Astrocyte (in vitro differentiated cells and primary cell): ENCODE measurements around the gene TMUB1. TPM values are rescaled to one million over a fixed set of nuclear protein-coding genes. Genes with fewer than 3 reads are reported as not detected.
A peak's percentile ranks its signal among the peaks of the same experiment; 100 is the strongest.

Source experiments
- DNase-seq: peaks from one replicate; pipeline ENCODE4 v3.0.0-alpha.2; 2010; ENCODE audit warnings: low read depth
- FAIRE-seq: peaks from 2 replicates; lab custom pipeline; 2011; peaks lifted over from hg19 to GRCh38; lab: Jason Lieb, UNC
- H2AFZ ChIP-seq: 2 replicates; pipeline ENCODE4 v1.6.0; 2012; ENCODE audit warnings: low read depth, low read length, inconsistent platforms
- H3K27ac ChIP-seq: 2 replicates; pipeline ENCODE4 v1.5.1; 2011; ENCODE audit warnings: low read depth, low read length, inconsistent platforms
- H3K27me3 ChIP-seq: 2 replicates; pipeline ENCODE4 v1.6.0; 2011; ENCODE audit warnings: low read length, inconsistent platforms; ENCODE audit not compliant: insufficient read depth
- H3K36me3 ChIP-seq: 2 replicates; pipeline ENCODE4 v1.5.1; 2011; ENCODE audit warnings: low read length, inconsistent platforms; ENCODE audit not compliant: insufficient read depth
- H3K4me1 ChIP-seq: 2 replicates; pipeline ENCODE4 v1.5.1; 2011; ENCODE audit warnings: low read length, inconsistent platforms; ENCODE audit not compliant: insufficient read depth
- H3K4me2 ChIP-seq: 2 replicates; pipeline ENCODE4 v1.6.0; 2012; ENCODE audit warnings: low read length, inconsistent platforms
- H3K4me3 ChIP-seq: 2 replicates; pipeline ENCODE4 v1.5.1; 2011; ENCODE audit warnings: low read depth, mild to moderate bottlenecking, low read length, inconsistent platforms; ENCODE audit not compliant: insufficient read depth
- H3K79me2 ChIP-seq: 2 replicates; pipeline ENCODE4 v1.6.0; 2012; ENCODE audit warnings: mild to moderate bottlenecking, low read length, inconsistent platforms; ENCODE audit not compliant: insufficient read depth
- H3K9ac ChIP-seq: 2 replicates; pipeline ENCODE4 v1.6.0; 2012; ENCODE audit warnings: mild to moderate bottlenecking, low read length, inconsistent platforms
- H3K9me3 ChIP-seq: 2 replicates; pipeline ENCODE4 v1.5.1; 2012; ENCODE audit warnings: low read depth, mild to moderate bottlenecking, low read length, inconsistent platforms; ENCODE audit not compliant: insufficient read depth
- H4K20me1 ChIP-seq: 2 replicates; pipeline ENCODE4 v1.6.0; 2012; ENCODE audit warnings: low read length, inconsistent platforms; ENCODE audit not compliant: insufficient read depth
- H3K27ac Mint-ChIP-seq: one replicate; pipeline ENCODE4 v1.8.0; 2021; ENCODE audit warnings: mild to moderate bottlenecking, mixed read lengths; ENCODE audit not compliant: unreplicated experiment
- H3K27me3 Mint-ChIP-seq: one replicate; pipeline ENCODE4 v1.8.0; 2021; ENCODE audit warnings: low read depth, mixed read lengths; ENCODE audit not compliant: unreplicated experiment
- H3K36me3 Mint-ChIP-seq: one replicate; pipeline ENCODE4 v1.8.0; 2021; ENCODE audit warnings: low read depth, mixed read lengths; ENCODE audit not compliant: unreplicated experiment
- H3K4me1 Mint-ChIP-seq: one replicate; pipeline ENCODE4 v1.8.0; 2021; ENCODE audit warnings: low read depth, mixed read lengths; ENCODE audit not compliant: unreplicated experiment
- H3K4me3 Mint-ChIP-seq: one replicate; pipeline ENCODE4 v1.8.0; 2021; ENCODE audit warnings: mild to moderate bottlenecking, moderate library complexity, mixed read lengths; ENCODE audit not compliant: unreplicated experiment
- H3K9me3 Mint-ChIP-seq: one replicate; pipeline ENCODE4 v1.8.0; 2021; ENCODE audit warnings: mild to moderate bottlenecking, mixed read lengths; ENCODE audit not compliant: unreplicated experiment
- EZH2 ChIP-seq: IDR thresholded peaks from 2 replicates; pipeline ENCODE4 v1.6.1; 2012; ENCODE audit warnings: mild to moderate bottlenecking, low read length, inconsistent platforms; ENCODE audit not compliant: insufficient read depth
- total RNA-seq: library from RNA; stranded (reverse); gene quantifications from 2 replicates; pipeline ENCODE4 v1.2.1, GENCODE V29; 2021
- TF ChIP-seq, protein P1 (sequence below): IDR thresholded peaks from 2 replicates; pipeline ENCODE4 v1.5.1; 2011; ENCODE audit warnings: low read depth, mild to moderate bottlenecking, inconsistent platforms, low read length, moderate library complexity; ENCODE audit not compliant: insufficient read depth

The TMUB1 gene
- total RNA-seq, 1 donor from 2014 or later: 42.9 TPM

DNA sequence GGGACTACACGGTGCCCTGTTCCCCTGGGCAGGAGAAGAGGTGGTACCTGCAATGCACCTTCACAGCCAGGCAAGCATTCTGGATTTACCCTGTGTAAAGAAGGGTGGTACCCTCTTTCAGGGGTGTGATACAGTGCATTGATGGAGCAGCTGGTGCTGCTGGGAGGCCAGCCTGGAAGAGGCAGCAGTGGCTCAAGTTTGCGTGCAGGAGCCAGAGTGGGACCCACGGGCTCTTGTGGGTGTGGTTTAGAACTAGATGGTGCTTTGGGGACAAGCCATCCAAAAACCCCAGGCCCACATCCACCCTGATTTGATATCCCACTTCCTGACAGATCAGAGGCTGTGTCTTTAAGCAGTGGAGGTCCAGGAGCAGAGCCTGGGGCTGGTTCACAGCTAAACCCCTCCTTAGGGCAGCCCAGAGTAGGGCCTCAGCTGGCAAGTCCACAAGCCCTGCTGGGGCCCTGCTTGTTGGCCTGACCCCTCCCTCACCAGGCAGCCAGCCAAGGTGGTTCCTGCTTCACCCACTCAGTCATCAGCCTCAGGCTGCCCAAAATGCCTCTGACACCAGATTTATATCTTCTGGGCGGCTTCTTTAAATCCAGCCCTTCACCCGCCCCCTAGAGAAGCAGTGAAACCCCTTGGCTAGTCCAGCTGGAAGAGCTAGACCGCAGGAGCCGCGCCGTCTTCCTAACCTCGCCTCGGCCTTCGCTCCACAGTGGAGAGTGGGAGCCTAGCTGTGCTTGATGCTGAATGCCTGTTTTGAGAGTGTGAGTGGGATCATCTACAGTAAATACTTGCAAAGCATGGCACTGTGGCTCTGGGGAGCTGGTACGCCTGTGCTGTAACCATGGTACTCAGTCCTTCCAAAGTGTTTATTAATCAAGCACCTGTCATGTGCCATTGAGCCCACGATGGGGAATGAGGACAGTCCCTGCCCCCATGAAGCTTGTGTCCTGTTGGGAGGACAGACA lies 36.4 kb downstream of the TMUB1 start:
- peak; percentile 57 for DNase-seq
- no peaks in the 10 kb centered on the region for H3K9me3 Mint-ChIP-seq
- H3K4me3 ChIP-seq: no peak overlapping the region
- no peak overlapping the region for H3K4me2 ChIP-seq
- H3K27ac ChIP-seq: no peak overlapping the region
- H3K4me1 ChIP-seq: peaks cover 11% of the 10 kb centered on the region
- no peak overlapping the region for H3K9ac ChIP-seq
- H3K27me3 ChIP-seq: peaks cover 5% of the 10 kb centered on the region
- peaks cover 8% of the 10 kb centered on the region for H3K36me3 Mint-ChIP-seq
- H3K4me1 Mint-ChIP-seq: peaks cover 5% of the 10 kb centered on the region
- peaks cover 8% of the 10 kb centered on the region for H3K27me3 Mint-ChIP-seq
- no peaks in the 10 kb centered on the region for H3K36me3 ChIP-seq
- H3K79me2 ChIP-seq: no peaks in the 10 kb centered on the region
- peaks cover 10% of the 10 kb centered on the region for H4K20me1 ChIP-seq
- H3K4me3 Mint-ChIP-seq: no peak overlapping the region
- no peak overlapping the region for H2AFZ ChIP-seq
- H3K9me3 ChIP-seq: no peaks in the 10 kb centered on the region
- peak overlapping the region; percentile 28 for H3K27ac Mint-ChIP-seq
- no peak for FAIRE-seq
- TF ChIP-seq, protein P1, sequence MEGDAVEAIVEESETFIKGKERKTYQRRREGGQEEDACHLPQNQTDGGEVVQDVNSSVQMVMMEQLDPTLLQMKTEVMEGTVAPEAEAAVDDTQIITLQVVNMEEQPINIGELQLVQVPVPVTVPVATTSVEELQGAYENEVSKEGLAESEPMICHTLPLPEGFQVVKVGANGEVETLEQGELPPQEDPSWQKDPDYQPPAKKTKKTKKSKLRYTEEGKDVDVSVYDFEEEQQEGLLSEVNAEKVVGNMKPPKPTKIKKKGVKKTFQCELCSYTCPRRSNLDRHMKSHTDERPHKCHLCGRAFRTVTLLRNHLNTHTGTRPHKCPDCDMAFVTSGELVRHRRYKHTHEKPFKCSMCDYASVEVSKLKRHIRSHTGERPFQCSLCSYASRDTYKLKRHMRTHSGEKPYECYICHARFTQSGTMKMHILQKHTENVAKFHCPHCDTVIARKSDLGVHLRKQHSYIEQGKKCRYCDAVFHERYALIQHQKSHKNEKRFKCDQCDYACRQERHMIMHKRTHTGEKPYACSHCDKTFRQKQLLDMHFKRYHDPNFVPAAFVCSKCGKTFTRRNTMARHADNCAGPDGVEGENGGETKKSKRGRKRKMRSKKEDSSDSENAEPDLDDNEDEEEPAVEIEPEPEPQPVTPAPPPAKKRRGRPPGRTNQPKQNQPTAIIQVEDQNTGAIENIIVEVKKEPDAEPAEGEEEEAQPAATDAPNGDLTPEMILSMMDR: no peak
- TF ChIP-seq EZH2: no peak

DNA sequence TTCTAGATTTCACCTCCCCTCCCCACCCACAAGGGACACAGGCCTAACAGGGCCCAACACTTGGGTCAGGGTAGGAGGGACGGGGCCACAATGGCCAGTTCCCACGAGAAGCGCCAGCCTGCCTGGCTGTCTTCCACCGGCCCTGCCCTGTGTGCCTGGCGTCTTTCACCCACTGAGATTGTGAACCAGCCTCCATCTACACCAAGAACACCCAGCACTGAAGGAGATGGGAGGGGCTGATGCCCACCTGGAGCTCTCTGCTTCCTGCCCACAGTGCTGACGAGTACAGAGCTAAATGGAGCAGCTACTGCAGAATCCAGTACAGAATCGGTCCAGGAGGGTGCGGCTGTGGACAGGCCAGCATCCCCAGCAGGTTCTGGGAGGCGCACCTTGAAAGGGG lies 37.3 kb downstream of the TMUB1 start:
- H3K9me3 Mint-ChIP-seq: no peaks in the 10 kb centered on the region
- H3K79me2 ChIP-seq: no peaks in the 10 kb centered on the region
- peaks cover 8% of the 10 kb centered on the region for H3K36me3 Mint-ChIP-seq
- H3K9me3 ChIP-seq: no peaks in the 10 kb centered on the region
- H3K4me2 ChIP-seq: no peak overlapping the region
- no peak for DNase-seq
- H3K36me3 ChIP-seq: no peaks in the 10 kb centered on the region
- H3K4me3 ChIP-seq: no peak overlapping the region
- no peak overlapping the region for H3K27ac ChIP-seq
- H3K4me1 Mint-ChIP-seq: peaks cover 12% of the 10 kb centered on the region
- H4K20me1 ChIP-seq: peaks cover 7% of the 10 kb centered on the region
- H3K4me3 Mint-ChIP-seq: no peak overlapping the region
- FAIRE-seq: no peak
- peaks cover 8% of the 10 kb centered on the region for H3K27me3 Mint-ChIP-seq
- H3K4me1 ChIP-seq: peaks cover 11% of the 10 kb centered on the region
- H3K9ac ChIP-seq: no peak overlapping the region
- no peak for TF ChIP-seq EZH2
- TF ChIP-seq, protein P1: no peak
- H3K27me3 ChIP-seq: peaks cover 5% of the 10 kb centered on the region
- H2AFZ ChIP-seq: no peak overlapping the region
- no peak overlapping the region for H3K27ac Mint-ChIP-seq

DNA sequence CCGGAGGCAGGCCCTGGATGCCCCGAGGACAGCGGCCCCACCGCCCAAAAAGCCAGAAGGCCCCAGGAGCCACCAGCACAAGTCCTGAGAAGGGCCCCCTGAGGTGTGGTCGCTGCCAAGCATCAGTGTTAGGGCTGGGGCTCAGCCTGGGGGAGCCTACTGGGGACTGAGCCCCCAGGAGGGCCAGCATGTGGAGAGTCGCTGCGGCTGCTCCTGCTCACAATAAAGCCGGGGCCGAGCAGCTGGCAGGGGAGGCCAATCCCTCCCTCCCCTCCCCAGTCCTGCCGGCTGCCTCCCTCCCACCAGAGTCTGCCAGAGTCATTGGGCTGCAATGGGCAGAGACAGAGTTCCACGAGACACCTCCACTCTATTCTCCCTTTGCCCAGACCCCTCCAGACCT lies 38.0 kb downstream of the TMUB1 start:
- Mint-ChIP-seq H3K27me3 (peaks cover 6% of the 10 kb centered on the region), H3K9me3 (no peaks in the 10 kb centered on the region), H3K4me3 (no peak overlapping the region), H3K36me3 (peaks cover 8% of the 10 kb centered on the region), H3K4me1 (peaks cover 14% of the 10 kb centered on the region), H3K27ac (no peak overlapping the region)
- DNase-seq: no peak
- no peak overlapping the region for H3K9ac ChIP-seq
- no peak overlapping the region for H3K27ac ChIP-seq
- no peak overlapping the region for H3K4me3 ChIP-seq
- TF ChIP-seq, protein P1: no peak
- no peak for TF ChIP-seq EZH2
- no peaks in the 10 kb centered on the region for H3K36me3 ChIP-seq
- H4K20me1 ChIP-seq: peaks cover 6% of the 10 kb centered on the region
- peaks cover 8% of the 10 kb centered on the region for H3K4me1 ChIP-seq
- H3K4me2 ChIP-seq: no peak overlapping the region
- H3K27me3 ChIP-seq: peaks cover 4% of the 10 kb centered on the region
- H3K79me2 ChIP-seq: no peaks in the 10 kb centered on the region
- H3K9me3 ChIP-seq: no peaks in the 10 kb centered on the region
- no peak overlapping the region for H2AFZ ChIP-seq
- no peak for FAIRE-seq
